Thyroid gland (tissue), 4 donors: ENCODE measurements around the gene NANOGP8. TPM values are rescaled to one million over a fixed set of nuclear protein-coding genes. Genes with fewer than 3 reads are reported as not detected.

Source experiments
- DNase-seq, 2 donors: peaks; one replicate each; pipeline ENCODE4 v3.0.0-alpha.2; 2019
- H3K27ac ChIP-seq, 3 donors: fragments of 200-600 bp; sonication (generic); 1 replicate in 2 of 3; 2 replicates in 1 of 3; pipeline ENCODE4 v1.5.1; 2016 to 2019; ENCODE audit warnings: mild to moderate bottlenecking in 1 of 3, moderate library complexity in 1 of 3
- H3K27me3 ChIP-seq: fragments of 200-600 bp; sonication (generic); one replicate; pipeline ENCODE4 v1.5.1; 2019
- H3K36me3 ChIP-seq, 2 donors: fragments of 200-600 bp; sonication (generic); one replicate each; pipeline ENCODE4 v1.5.1; 2016 to 2019
- H3K4me1 ChIP-seq, 2 donors: fragments of 200-600 bp; sonication (generic); one replicate each; pipeline ENCODE4 v1.5.1; 2017 to 2019
- H3K4me3 ChIP-seq, 3 donors: fragments of 200-600 bp; sonication (generic); replicated peaks in 1 of 3; 1 replicate in 2 of 3; 2 replicates in 1 of 3; pipeline ENCODE4 v1.5.1; 2016; ENCODE audit warnings: mild to moderate bottlenecking in 1 of 3
- H3K9me3 ChIP-seq: fragments of 200-600 bp; sonication (generic); one replicate; pipeline ENCODE4 v1.5.1; 2017
- CTCF ChIP-seq, 6 experiments: fragments of 200-600 bp in 3 of 6; fragments of 450-650 bp in 3 of 6; sonication (generic) in 3 of 6; IDR thresholded peaks; one replicate each; pipeline ENCODE4 v1.5.1; 2016 to 2019; ENCODE audit warnings: antibody characterized with exemption in 6 of 6, mild to moderate bottlenecking in 2 of 6, inconsistent platforms in 1 of 6, moderate library complexity in 1 of 6
- POLR2A ChIP-seq, 2 donors: fragments of 450-650 bp; IDR thresholded peaks; one replicate each; pipeline ENCODE4 v1.6.1; 2017; ENCODE audit warnings: antibody characterized with exemption in 2 of 2, mild to moderate bottlenecking in 2 of 2, moderate library complexity in 1 of 2
- WGBS, 2 donors: methylation state at CpG; one replicate each; pipeline ENCODE4 v1.1.5; 2017; 5-methylcytosine and 5-hydroxymethylcytosine counted together
- intact Hi-C: fragments of 100-400 bp; cut with DNase I; formaldehyde crosslinking; loops from one replicate; pipeline ENCODE4 v1.15.1; 2023
- total RNA-seq, 4 donors: library from RNA; depleted of rRNA; stranded (reverse); fragments of >200 nt; gene quantifications; one replicate each; pipeline ENCODE4 v1.2.3, GENCODE V29; 2016

The NANOGP8 gene
- total RNA-seq, 4 donors from 2014 or later: 0.81 to 3.2 (median 2.6) TPM

GRCh38 chr15:35117543-35118265 is 32.6 kb upstream of the NANOGP8 start:
- no peak overlapping the region for H3K27ac ChIP-seq
- intact Hi-C loops: no loop called here
- no peak for DNase-seq
- TF ChIP-seq CTCF (IDR thresholded peaks at IDR 0.05) (no peak), POLR2A (IDR thresholded peaks at IDR 0.05) (no peak)
- no peak overlapping the region for H3K4me3 ChIP-seq
- 83 to 85% methylated on average over 2 of the region's 2 CpGs for WGBS, 2 donors
- H3K4me1 ChIP-seq: no peaks in the 10 kb centered on the region
- H3K9me3 ChIP-seq: no peaks in the 10 kb centered on the region
- H3K36me3 ChIP-seq: no peaks in the 10 kb centered on the region
- H3K27me3 ChIP-seq: no peaks in the 10 kb centered on the region

GRCh38 chr15:35115155-35115725 is 30.1 kb upstream of the NANOGP8 start:
- no peaks in the 10 kb centered on the region for H3K4me1 ChIP-seq
- H3K4me3 ChIP-seq: no peak overlapping the region
- WGBS, 2 donors: 61 to 62% methylated on average over 5 of the region's 5 CpGs
- no peak overlapping the region for H3K27ac ChIP-seq
- no peaks in the 10 kb centered on the region for H3K9me3 ChIP-seq
- no peaks in the 10 kb centered on the region for H3K36me3 ChIP-seq
- no peak for DNase-seq
- intact Hi-C loops: no loop called here
- no peaks in the 10 kb centered on the region for H3K27me3 ChIP-seq
- TF ChIP-seq POLR2A (IDR thresholded peaks at IDR 0.05) (no peak), CTCF (IDR thresholded peaks at IDR 0.05) (no peak)

GRCh38 chr15:35112346-35112745 is 27.3 kb upstream of the NANOGP8 start:
- intact Hi-C loops: no loop called here
- DNase-seq: no peak
- Histone ChIP-seq H3K36me3 (no peaks in the 10 kb centered on the region), H3K4me1 (no peaks in the 10 kb centered on the region), H3K27ac (no peak overlapping the region), H3K9me3 (no peaks in the 10 kb centered on the region), H3K27me3 (no peaks in the 10 kb centered on the region), H3K4me3 (no peak overlapping the region)
- TF ChIP-seq POLR2A (IDR thresholded peaks at IDR 0.05) (no peak), CTCF (IDR thresholded peaks at IDR 0.05) (no peak)
- 89 to 95% methylated on average over 2 of the region's 2 CpGs for WGBS, 2 donors

GRCh38 chr15:35111861-35112260 is 26.8 kb upstream of the NANOGP8 start:
- Histone ChIP-seq H3K27me3 (no peaks in the 10 kb centered on the region), H3K9me3 (no peaks in the 10 kb centered on the region), H3K27ac (no peak overlapping the region), H3K36me3 (no peaks in the 10 kb centered on the region), H3K4me3 (no peak overlapping the region), H3K4me1 (no peaks in the 10 kb centered on the region)
- intact Hi-C loops: no loop called here
- DNase-seq: no peak
- TF ChIP-seq POLR2A (IDR thresholded peaks at IDR 0.05): no peak
- TF ChIP-seq CTCF (IDR thresholded peaks at IDR 0.05): no peak

GRCh38 chr15:35108453-35108852 is 23.4 kb upstream of the NANOGP8 start:
- TF ChIP-seq CTCF (IDR thresholded peaks at IDR 0.05) (no peak), POLR2A (IDR thresholded peaks at IDR 0.05) (no peak)
- intact Hi-C loops: no loop called here

More at GRCh38 chr15:35108453-35108852, 23.4 kb upstream of the NANOGP8 start:
- DNase-seq: no peak
- no peak overlapping the region for H3K4me3 ChIP-seq
- no peaks in the 10 kb centered on the region for H3K9me3 ChIP-seq
- H3K27ac ChIP-seq: no peak overlapping the region
- no peaks in the 10 kb centered on the region for H3K36me3 ChIP-seq
- no peaks in the 10 kb centered on the region for H3K27me3 ChIP-seq
- no peaks in the 10 kb centered on the region for H3K4me1 ChIP-seq
